Measurements from ENCODE around the gene MREG. TPM values are rescaled to one million over a fixed set of nuclear protein-coding genes. Genes with fewer than 3 reads are reported as not detected.

The MREG gene
- total and polyA plus RNA-seq, 2 experiments from 2014 or later, result 1.8 to 3.1 TPM

GRCh38 chr2:215906458-215906857 lies 106.9 kb downstream of the MREG start:
- no peaks in the 10 kb centered on the region for H3K79me2 ChIP-seq (ENCODE audit: insufficient read depth)
- peaks cover 22% of the 10 kb centered on the region for H3F3A ChIP-seq (ENCODE audit: insufficient read depth)
- H3K4me2 ChIP-seq (ENCODE audit: unreplicated experiment), result no peak overlapping the region
- peaks cover 22% of the 10 kb centered on the region for H3K4me1 ChIP-seq (ENCODE audit: insufficient read depth)
- no peak overlapping the region for H3K4me3 ChIP-seq
- in situ Hi-C loops (cut with MboI), result loop anchor here (10.0 kb wide), 1 partner anchor 452 kb away; no protein-coding TSS in a partner anchor
- no peaks in the 10 kb centered on the region for H4K20me1 ChIP-seq (ENCODE audit: insufficient read depth)
- no peaks in the 10 kb centered on the region for H3K36me3 ChIP-seq (ENCODE audit: low read depth)
- TF ChIP-seq EZH2phosphoT487 (IDR thresholded peaks at IDR 0.05; ENCODE audit: insufficient read depth, low read depth), result no peak
- no peak for TF ChIP-seq EZH2 (IDR thresholded peaks at IDR 0.05; ENCODE audit: insufficient read depth, poor library complexity, severe bottlenecking)
- H3K27ac ChIP-seq, result no peak overlapping the region
- no peak overlapping the region for H3K9ac ChIP-seq
- H3K9me2 ChIP-seq (ENCODE audit: insufficient read depth), result no peaks in the 10 kb centered on the region
- H3K27me3 ChIP-seq (replicated peaks; ENCODE audit: insufficient read depth), result no peaks in the 10 kb centered on the region
- no peaks in the 10 kb centered on the region for H3K9me3 ChIP-seq (ENCODE audit: low read depth)
- DNase-seq, result no peak
- peak overlapping the region; percentile 20; the same call in 1 of the 2 replicates for H2AFZ ChIP-seq

GRCh38 chr2:215905691-215906090 lies 107.7 kb downstream of the MREG start:
- Histone ChIP-seq H3K79me2 (ENCODE audit: insufficient read depth) (no peaks in the 10 kb centered on the region), H3K9ac (no peak overlapping the region), H3K27ac (no peak overlapping the region), H4K20me1 (ENCODE audit: insufficient read depth) (no peaks in the 10 kb centered on the region), H3K9me3 (ENCODE audit: low read depth) (no peaks in the 10 kb centered on the region), H3K4me2 (ENCODE audit: unreplicated experiment) (no peak overlapping the region), H3K4me1 (ENCODE audit: insufficient read depth) (peaks cover 27% of the 10 kb centered on the region), H3K36me3 (ENCODE audit: low read depth) (no peaks in the 10 kb centered on the region), H3K27me3 (replicated peaks; ENCODE audit: insufficient read depth) (no peaks in the 10 kb centered on the region), H3F3A (ENCODE audit: insufficient read depth) (peaks cover 28% of the 10 kb centered on the region), H3K4me3 (no peak overlapping the region), H3K9me2 (ENCODE audit: insufficient read depth) (no peaks in the 10 kb centered on the region), H2AFZ (no peak overlapping the region)
- no peak for TF ChIP-seq EZH2 (IDR thresholded peaks at IDR 0.05; ENCODE audit: insufficient read depth, poor library complexity, severe bottlenecking)
- TF ChIP-seq EZH2phosphoT487 (IDR thresholded peaks at IDR 0.05; ENCODE audit: insufficient read depth, low read depth), result no peak
- 72 to 80% methylated on average over 5 of the region's 5 CpGs for WGBS, 2 experiments (ENCODE audit: low coverage in 1 of 2, low lambda C conversion rate in 2 of 2, missing lambda C conversion rate in 2 of 2)
- in situ Hi-C loops (cut with MboI), result loop anchor here (10.0 kb wide), 1 partner anchor 451 kb away; no protein-coding TSS in a partner anchor
- no peak for DNase-seq

- H3K4me1 ChIP-seq (ENCODE audit: insufficient read depth), result peaks cover 39% of the 10 kb centered on the region
- no peaks in the 10 kb centered on the region for H3K27me3 ChIP-seq (replicated peaks; ENCODE audit: insufficient read depth)
- H2AFZ ChIP-seq, result 0 out of 2 replicates have a peak overlapping the region, but pooled peaks have one; percentile 25
- no peaks in the 10 kb centered on the region for H3K9me2 ChIP-seq (ENCODE audit: insufficient read depth)
- in situ Hi-C loops (cut with MboI), result loop anchor here (10.0 kb wide), 1 partner anchor 449 kb away; no protein-coding TSS in a partner anchor
- peaks cover 39% of the 10 kb centered on the region for H3F3A ChIP-seq (ENCODE audit: insufficient read depth)
- peak; percentile 80 for DNase-seq
- TF ChIP-seq EZH2phosphoT487 (IDR thresholded peaks at IDR 0.05; ENCODE audit: insufficient read depth, low read depth) (no peak), EZH2 (IDR thresholded peaks at IDR 0.05; ENCODE audit: insufficient read depth, poor library complexity, severe bottlenecking) (no peak)
- H3K27ac ChIP-seq, result peak overlapping the region; percentile 34
- no peaks in the 10 kb centered on the region for H3K36me3 ChIP-seq (ENCODE audit: low read depth)
- H3K4me3 ChIP-seq, result no peak overlapping the region
- H3K9me3 ChIP-seq (ENCODE audit: low read depth), result no peaks in the 10 kb centered on the region
- 77 to 82% methylated on average over 5 of the region's 5 CpGs for WGBS, 2 experiments (ENCODE audit: low coverage in 1 of 2, low lambda C conversion rate in 2 of 2, missing lambda C conversion rate in 2 of 2)
- no peak overlapping the region for H3K4me2 ChIP-seq (ENCODE audit: unreplicated experiment)
- no peak overlapping the region for H3K9ac ChIP-seq
- H3K79me2 ChIP-seq (ENCODE audit: insufficient read depth), result no peaks in the 10 kb centered on the region
- no peaks in the 10 kb centered on the region for H4K20me1 ChIP-seq (ENCODE audit: insufficient read depth)
These were observed 109.2 kb downstream of the MREG start for GRCh38 chr2:215904101-215904500.

- no peaks in the 10 kb centered on the region for H3K79me2 ChIP-seq (ENCODE audit: insufficient read depth)
These were observed 110.1 kb downstream of the MREG start for GRCh38 chr2:215903203-215903602.

More at GRCh38 chr2:215903203-215903602, 110.1 kb downstream of the MREG start:
- Histone ChIP-seq H3K4me3 (no peak overlapping the region), H3K36me3 (ENCODE audit: low read depth) (no peaks in the 10 kb centered on the region), H2AFZ (no peak overlapping the region), H3K4me2 (ENCODE audit: unreplicated experiment) (no peak overlapping the region), H3F3A (ENCODE audit: insufficient read depth) (peaks cover 47% of the 10 kb centered on the region), H4K20me1 (ENCODE audit: insufficient read depth) (no peaks in the 10 kb centered on the region), H3K4me1 (ENCODE audit: insufficient read depth) (peaks cover 48% of the 10 kb centered on the region), H3K27ac (peak overlapping the region; percentile 34), H3K9me3 (ENCODE audit: low read depth) (no peaks in the 10 kb centered on the region), H3K9ac (no peak overlapping the region), H3K9me2 (ENCODE audit: insufficient read depth) (no peaks in the 10 kb centered on the region), H3K27me3 (replicated peaks; ENCODE audit: insufficient read depth) (no peaks in the 10 kb centered on the region)
- DNase-seq, result peak; percentile 39
- 69 to 81% methylated on average over 1 of the region's 1 CpG for WGBS, 2 experiments (ENCODE audit: low coverage in 1 of 2, low lambda C conversion rate in 2 of 2, missing lambda C conversion rate in 2 of 2)
- TF ChIP-seq EZH2phosphoT487 (IDR thresholded peaks at IDR 0.05; ENCODE audit: insufficient read depth, low read depth), result no peak
- TF ChIP-seq EZH2 (IDR thresholded peaks at IDR 0.05; ENCODE audit: insufficient read depth, poor library complexity, severe bottlenecking), result no peak
- in situ Hi-C loops (cut with MboI), result loop anchor here (10.0 kb wide), 1 partner anchor 448 kb away; no protein-coding TSS in a partner anchor
